ENCODE data around the gene CATSPERB.
"Not testable (repeated sequence)": the region's sequence is repeated elsewhere in the genome, so short reads cannot be mapped to it uniquely, and the experiment has no call there.

The CATSPERB gene, protein sequence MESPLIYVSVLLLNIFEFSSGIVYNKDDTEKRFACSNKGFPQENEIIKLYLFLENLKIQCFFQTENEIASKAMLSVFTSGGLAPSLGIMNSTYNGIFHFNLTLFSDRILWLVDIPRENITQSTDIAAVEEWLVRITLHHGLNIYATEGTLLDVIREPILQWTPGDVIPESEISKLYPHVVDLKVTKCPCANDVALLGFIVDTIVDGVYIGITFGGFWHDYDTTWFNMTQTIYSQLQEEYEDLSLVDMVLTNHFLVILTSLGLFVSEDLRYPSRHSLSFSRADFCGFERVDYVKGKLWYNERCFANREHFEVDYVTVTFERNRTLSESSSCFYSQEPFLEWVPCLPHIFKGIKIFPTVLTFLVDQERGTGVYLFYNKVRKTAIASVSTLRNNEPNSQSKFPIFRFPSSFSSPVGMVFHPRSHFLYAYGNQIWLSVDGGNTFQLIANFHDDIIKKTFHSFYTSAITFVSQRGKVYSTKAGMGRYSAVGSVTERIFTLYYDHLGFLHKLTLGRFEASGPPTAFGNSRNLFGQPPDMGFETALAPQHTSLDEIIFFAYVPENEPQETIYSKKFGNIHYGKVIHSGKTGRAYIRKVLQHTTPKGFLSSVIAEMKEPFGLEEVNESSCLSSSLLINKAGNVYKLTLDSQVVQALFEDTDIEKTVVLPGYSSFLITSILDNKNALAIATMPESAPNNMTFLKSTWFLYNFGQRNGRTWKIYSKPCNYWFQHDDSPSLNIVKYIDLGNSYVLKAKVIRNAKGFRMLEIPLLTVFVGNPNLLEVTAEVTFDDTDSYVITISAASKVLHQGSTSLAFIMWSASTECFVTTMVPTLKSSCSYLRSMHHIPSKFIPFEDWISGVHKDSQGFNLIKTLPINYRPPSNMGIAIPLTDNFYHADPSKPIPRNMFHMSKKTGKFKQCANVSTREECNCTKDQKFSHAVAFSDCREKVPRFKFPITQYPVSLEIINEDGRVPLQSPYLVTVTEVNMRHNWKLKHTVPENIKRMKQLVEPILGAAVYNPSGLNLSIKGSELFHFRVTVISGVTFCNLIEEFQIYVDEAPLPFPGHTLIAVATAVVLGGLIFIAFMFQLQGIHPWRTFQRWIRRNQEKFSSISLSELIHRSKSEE

DNA sequence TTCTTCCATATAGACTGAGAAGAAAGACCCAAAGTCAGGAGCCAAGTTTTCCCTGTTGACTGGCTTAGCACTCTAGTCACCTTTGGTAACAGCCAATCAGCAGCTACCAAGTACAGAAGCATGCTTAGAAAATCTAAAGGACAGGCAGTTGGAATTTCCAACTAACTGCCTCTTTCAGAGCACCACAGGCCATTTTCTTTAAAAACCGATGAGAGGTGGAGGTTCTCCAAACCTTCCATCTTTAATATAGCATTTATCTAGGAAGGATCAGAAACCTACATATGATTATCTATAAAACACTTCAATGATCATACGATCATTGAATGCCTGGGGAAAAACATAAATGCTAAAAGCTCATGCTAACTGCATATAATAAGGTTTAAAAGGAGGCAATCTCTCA lies at the start of gene CATSPERB:
Gene CATSPERB (minus strand): TSS at position 101 of the 400 bp plus-strand sequence. CDS start 2,607 bp downstream, outside the sequence.
- DNase-seq (ENCODE audit: low read depth), result no peak

DNA sequence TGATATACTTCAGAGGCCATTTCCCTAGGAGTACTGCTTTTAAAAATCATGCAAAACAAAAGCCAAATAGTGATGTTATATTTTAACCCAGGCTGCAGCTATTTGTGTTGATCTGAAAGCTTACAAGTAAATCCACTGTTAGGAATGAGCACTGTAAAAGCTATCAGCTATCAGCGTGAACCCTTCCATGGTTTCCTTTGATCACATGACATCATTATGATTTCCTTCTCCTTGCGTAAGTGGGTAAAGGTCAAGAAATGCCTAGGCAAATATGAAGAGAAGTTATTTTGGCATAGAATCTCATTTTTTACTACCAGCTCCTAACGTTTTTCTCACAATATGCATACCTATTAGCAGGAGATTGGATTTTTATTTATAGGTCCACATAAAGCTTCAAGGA lies 48.6 kb upstream of the CATSPERB start:
- DNase-seq (ENCODE audit: low read depth), result no peak

DNA sequence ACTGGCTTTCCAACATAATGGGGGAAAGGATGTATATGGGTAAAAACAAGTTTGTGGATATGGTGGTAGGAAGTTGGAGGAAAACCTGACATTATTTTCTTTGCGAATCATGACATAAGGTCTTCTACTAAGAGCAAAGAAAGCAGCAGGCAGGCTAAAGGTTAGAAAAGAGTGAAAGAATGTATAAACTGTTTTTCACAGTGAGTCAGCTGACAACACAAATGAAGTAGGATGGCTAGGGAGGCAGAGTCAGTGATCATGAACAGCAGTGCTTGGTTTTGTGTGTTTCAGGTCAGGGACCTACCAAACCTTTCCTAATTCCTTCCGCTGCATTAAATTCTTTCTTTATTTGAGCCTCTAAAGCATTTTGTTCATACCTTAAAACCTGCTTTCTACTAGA lies 46.3 kb upstream of the CATSPERB start:
- no peak for DNase-seq (ENCODE audit: low read depth)

DNA sequence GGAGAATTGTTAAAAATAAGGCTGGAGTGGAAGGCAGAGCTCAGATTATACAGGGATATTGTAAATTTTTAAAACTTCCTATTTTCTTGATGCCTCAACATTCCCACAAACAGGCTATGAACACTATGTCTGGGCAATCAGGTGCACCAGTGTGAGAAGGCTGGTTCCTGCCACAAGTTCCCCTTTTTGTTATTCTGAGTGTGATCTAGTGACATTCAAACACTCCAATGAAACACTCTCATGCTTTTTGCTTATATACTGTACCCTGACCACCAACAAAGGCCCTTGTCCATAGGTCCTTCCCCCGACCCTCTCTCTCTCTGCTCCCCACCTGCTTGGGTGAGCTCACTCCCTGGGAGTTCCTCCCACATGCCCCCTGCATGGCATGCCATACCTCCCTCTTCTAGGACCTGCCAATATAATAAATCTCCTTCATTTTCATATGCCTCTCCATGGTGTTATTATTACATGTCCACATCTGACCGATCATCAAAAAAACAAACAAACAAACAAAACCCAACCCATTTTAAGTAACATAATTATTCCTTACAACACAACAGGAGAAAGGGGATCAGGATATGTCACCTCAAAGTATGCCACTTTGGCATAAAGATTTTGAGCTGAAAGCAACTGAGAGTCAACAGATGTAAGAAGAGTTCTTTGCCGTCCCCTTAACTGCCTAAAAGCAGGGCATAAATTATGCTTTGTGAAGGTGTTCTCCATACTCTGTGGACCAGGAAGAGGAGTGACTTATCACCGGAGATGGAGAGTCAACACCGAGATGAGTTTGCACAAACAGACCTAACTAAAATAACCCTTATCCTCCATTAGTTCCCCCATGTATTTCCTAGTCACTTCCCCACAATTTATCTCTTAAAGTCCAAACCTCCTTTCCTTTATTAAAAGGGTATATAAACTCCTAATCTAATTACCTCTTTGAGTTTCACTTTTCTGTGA lies 42.5 kb upstream of the CATSPERB start:
- no peak for DNase-seq (ENCODE audit: low read depth)

DNA sequence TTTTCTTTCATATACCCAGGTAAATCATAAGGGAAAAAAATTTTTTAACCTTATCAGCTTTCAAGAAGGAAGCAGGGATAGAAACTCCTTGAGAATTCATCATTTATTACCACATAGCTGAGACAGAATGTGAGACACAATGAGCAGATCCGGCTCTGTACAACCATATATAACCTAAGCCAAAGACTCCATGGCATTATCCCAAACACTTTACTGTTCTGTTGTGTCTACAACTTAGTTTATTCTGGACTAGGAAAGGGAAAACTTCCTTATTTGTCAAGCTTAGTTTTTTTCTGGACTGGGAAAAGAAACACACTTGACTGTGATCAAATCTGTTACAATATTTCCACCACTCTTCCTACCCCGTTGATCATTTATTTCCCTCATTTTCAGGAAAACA lies 38.3 kb upstream of the CATSPERB start:
- DNase-seq (ENCODE audit: low read depth), result no peak

DNA sequence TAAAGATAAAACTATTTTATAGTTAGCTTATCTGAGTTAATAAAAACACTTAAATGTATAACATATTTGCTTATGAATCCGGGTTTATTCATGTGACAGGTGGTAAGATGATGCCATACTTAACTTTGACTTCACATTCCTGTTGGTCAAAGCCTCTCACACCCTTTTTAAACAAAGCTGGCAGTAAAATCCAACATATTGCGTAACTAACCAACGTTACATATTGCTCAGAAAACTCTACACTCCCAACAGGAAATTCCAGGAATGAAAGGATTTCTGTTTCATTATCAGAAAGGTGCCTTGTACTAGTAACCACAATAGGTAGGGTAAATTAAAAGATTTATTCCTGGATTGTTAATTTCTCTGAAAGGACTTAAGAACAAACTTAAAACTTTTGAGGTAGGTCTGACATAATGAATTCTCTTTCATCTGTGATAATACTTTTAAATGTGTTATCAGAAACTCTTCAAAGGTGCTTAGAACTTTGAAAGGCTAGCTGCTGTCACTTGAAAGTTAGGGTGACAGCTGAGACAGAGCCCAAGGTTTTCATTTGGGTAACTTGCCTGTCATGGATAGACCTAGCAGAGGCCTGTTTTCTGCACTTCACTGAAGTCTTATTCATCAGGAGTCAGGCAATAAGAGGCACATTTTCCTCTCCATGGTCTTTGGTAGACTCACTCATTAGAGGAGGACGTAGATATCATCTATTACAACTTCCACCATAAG lies 23.8 kb upstream of the CATSPERB start:
- no peak for DNase-seq (ENCODE audit: low read depth)

- no peak for DNase-seq (ENCODE audit: low read depth)
These were observed 22.9 kb upstream of the CATSPERB start for GRCh38 chr14:91754819-91755218.

DNA sequence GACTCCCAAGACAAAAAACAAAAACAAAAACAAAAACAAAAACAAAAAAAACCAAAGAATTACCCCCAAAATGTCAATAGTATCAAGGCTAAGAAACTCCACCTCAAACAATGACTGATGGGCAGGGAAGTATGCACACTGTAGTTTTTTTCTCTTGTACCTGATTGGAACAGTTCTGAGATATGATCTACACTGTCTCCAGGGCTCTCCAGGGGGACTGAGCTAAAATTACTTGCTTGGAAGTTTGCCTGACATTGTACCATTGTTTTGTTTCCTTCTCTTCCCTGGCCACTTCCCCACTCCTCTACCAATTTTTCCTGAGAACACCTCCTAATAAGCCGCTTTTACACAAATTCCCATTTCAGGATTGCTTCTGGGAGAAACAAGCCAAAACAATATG lies 22.3 kb upstream of the CATSPERB start:
- no peak for DNase-seq (ENCODE audit: low read depth)

DNA sequence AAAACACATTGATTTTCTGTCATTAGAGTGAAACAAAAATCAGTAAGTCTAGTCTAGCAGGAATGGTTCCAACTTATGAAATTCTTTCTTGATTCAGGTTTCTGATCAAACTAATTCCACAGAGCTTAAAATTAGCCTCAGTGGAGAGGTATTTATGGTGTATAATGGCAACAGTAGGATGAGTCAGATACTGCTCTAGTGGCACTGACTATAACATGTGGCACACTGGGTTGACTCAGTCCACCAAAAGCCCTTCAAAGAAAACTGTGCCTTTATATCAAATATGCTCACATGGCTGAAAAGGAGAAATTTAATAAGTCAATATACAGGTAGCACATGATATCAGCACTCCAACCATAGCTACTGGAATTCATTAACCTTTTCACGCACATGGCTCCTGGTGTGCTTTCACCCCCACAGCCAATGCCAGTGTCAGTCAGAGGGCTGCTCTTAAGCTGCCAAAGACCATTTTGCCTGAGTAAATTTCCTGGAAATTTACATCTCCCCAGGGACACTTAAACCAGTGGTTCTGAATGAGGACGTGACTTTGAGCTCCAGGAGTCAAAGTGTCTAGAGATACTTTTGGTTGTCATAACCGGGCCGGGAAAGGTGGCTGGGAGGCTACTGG lies 21.7 kb upstream of the CATSPERB start:
- no peak for DNase-seq (ENCODE audit: low read depth)

GRCh38 chr14:91752961-91753360 lies 21.1 kb upstream of the CATSPERB start:
- no peak for DNase-seq (ENCODE audit: low read depth)

DNA sequence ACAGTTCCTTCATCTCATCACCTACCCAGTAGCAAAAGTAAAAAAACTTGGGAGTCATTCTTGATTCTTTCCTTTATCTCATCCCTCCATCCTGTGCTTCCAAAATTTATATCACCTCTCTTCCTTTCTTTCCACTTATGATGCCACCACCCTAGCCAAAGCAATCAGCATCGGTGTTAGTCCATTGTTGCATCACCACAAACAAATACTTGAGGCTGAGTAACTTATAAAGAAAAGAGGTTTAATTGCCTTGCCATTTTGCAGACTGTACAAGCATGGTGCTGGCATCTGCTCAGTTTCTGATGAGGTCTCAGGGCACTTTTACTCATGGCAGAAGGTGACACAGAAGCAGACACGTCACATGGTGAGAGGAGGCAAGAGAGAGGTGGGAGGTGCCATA lies 19.8 kb upstream of the CATSPERB start:
- DNase-seq (ENCODE audit: low read depth), result no peak

GRCh38 chr14:91750634-91751198 lies 18.8 kb upstream of the CATSPERB start:
- DNase-seq (ENCODE audit: low read depth), result no peak

- DNase-seq (ENCODE audit: low read depth), result no peak
These were observed 18.0 kb upstream of the CATSPERB start for GRCh38 chr14:91749868-91750267.

DNA sequence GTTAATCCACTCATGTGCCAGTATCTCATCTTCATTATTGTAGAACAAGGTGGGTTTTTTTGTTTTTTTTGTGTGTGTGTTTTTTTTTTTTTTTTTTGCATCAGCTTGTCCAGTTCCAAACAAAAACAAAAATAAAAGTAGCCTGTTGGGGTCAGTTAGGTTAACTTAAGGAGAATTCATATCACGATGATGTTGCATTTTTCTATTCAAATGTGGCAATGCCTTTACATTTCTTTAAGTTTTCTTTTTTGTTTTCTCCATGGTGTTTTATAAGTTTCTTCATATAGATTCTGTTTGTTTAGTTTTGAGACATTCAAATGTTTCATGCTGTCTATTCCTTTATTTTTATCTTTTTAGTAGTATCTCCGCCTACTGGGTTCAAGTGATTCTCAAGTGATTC lies 16.2 kb upstream of the CATSPERB start:
- DNase-seq (ENCODE audit: low read depth), result no peak

DNA sequence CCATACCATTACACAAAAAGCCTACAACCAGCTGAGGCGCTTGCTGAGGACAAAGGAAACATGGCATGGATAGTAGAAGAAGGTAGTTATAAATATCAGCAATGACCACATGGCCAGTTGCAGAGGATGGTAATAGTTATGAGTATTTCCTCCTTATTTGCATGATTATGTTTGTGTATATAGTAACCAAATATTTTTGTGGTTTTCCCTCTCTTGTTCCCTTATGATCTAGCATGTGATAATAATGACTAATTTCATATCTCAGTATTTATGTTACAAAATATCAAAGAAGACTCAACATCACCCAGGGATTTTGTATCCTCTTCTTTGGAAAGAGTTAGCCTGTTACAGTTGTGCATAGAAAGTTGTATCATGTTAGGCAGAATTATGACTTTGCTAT lies 13.5 kb upstream of the CATSPERB start:
- no peak for DNase-seq (ENCODE audit: low read depth)

DNA sequence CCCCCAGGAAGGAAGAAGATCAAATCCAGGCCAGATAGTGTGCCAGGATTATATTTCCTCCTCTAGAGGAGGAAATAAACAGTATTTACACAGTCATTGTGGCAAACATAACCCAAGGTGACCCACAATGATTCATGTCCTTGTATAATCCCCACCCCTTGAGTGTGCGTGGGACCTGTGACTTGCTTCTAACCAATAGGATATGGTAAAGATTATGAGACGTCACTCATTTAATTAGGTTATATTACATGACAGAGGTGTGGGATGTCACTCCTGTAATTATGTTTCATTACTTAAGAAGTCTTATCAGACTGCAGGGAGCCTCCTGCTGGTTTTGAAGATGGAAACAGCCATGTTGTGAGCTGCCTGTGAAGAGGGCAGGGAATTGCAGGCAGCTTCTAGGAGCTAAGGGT lies 12.2 kb upstream of the CATSPERB start:
- DNase-seq (ENCODE audit: low read depth), result no peak

DNA sequence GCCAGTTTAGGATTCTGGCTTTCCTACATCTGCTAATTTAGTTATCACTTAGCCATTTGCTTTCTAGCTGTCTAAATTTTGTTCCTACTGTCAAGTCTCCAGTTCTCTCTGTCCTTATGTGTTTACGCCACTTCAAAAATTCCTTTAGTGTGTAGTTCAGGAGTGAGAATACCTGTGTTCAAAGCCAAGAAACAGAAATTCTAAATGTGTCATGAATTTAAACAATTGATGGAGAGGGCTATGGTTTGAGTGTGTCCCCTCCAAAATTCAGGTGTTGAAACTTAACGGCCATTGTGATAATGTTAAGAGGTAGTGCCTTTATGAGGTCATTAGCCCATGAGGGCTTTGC lies 11.4 kb upstream of the CATSPERB start:
- no peak for DNase-seq (ENCODE audit: low read depth)

GRCh38 chr14:91742621-91743304 lies 10.9 kb upstream of the CATSPERB start:
- no peak for DNase-seq (ENCODE audit: low read depth)

DNA sequence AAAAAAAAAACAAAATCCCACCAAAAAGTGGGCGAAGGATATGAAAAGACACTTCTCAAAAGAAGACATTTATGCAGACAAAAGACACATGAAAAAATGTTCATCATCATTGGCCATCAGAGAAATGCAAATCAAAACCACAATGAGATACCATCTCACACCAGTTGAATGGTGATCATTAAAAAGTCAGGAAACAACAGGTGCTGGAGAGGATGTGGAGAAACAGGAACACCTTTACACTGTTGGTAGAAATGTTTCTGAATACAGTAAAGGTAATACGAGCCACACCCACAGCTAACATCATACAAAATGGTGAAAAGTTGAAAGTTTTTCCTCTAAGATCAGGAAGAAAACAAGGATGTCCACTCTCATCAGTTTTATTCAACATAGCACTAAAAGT lies 8.0 kb upstream of the CATSPERB start:
- DNase-seq (ENCODE audit: low read depth), result not testable (repeated sequence)

DNA sequence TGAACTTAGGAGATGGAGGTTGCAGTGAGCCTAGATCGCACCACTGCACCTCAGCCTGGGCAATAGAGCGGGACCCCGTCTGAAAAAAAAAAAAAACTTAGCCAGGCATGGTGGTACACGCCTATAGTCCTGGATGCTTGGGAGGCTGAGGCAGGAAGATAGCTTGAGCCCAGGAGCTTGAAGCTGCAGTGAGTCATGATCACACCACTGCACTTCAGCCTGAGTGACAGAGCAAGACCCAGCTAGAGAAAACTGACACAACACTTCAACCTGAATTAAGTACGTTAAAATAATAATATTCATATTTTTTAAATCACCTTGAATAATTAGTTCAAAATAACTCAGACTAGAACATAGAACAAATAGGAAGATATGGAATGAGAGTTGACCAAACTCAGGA lies 5.7 kb upstream of the CATSPERB start:
- no peak for DNase-seq (ENCODE audit: low read depth)
